ENCODE measurements around the gene ZFP3. TPM values are rescaled to one million over a fixed set of nuclear protein-coding genes. Genes with fewer than 3 reads are reported as not detected.
"Not testable (repeated sequence)": the region's sequence is repeated elsewhere in the genome, so short reads cannot be mapped to it uniquely, and the experiment has no call there.

Gene ZFP3
- total RNA-seq, 1 donor from 2014 or later: 0.21 TPM

DNA sequence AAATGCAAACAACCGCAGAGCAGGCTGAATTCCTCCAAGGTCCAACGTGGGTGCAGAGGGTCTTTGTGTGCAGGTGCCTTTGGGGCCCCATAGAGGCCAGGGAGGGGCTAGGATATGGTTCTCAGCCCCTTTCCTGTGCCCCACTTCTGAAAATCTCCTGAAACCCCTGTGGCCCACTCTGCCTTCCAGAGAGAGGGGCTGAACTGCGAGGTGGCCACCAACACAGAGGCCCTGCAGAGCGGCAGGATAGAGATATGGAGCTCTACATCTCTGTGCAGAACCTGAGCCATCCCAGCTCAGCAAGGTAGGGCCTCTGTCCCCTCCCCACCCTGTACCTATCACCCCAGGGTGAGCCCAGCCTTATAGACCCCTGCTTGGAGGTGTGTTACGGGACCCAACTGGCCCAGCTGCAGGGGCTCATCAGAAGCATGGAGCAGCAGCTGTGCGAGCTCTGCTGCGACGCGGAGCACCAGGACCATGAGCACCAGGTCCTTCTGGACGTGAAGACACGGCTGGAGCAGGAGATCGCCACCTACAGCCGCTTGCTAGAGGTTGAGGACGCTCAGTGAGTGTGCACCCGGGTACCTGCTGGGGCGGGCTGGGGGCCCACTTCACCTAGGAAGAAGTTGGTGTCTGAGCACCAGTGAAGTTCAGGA, 43.0 kb downstream of the ZFP3 start:
- DNase-seq (ENCODE audit: low spot score in 2 of 2): peak in 1 of 2 donors; percentile 34
- Histone ChIP-seq H3K27ac (no peak overlapping the region), H3K4me1 (peaks cover 0 to 7% of the 10 kb centered on the region in 2 donors), H3K36me3 (no peaks in the 10 kb centered on the region), H3K9me3 (no peaks in the 10 kb centered on the region), H3K27me3 (no peaks in the 10 kb centered on the region), H3K4me3 (no peak overlapping the region)
- TF ChIP-seq CTCF (IDR thresholded peaks at IDR 0.05): no peak
- intact Hi-C loops (cut with DNase I): no loop called here

GRCh38 chr17:5122056-5122455, 43.8 kb downstream of the ZFP3 start:
- H3K4me1 ChIP-seq; H3K36me3 ChIP-seq; H3K27ac ChIP-seq; H3K9me3 ChIP-seq; intact Hi-C loops (cut with DNase I); H3K27me3 ChIP-seq: not testable (repeated sequence)
- peak overlapping the region in 1 of 2 donors; percentile 62 for H3K4me3 ChIP-seq
- peak in 1 of 2 donors; percentile 53 for DNase-seq (ENCODE audit: low spot score in 2 of 2)

- DNase-seq (ENCODE audit: low spot score in 2 of 2): peak in 1 of 2 donors; percentile 62
- no peak overlapping the region for H3K27ac ChIP-seq
- TF ChIP-seq CTCF (IDR thresholded peaks at IDR 0.05): peak in 1 of 3 experiments; percentile 20
Measured at GRCh38 chr17:5122586-5123342, 44.5 kb downstream of the ZFP3 start.

GRCh38 chr17:5123343-5124124, 45.3 kb downstream of the ZFP3 start:
- Histone ChIP-seq H3K4me3 (peak overlapping the region; percentile 56 to 62), H3K36me3 (no peaks in the 10 kb centered on the region), H3K27me3 (no peaks in the 10 kb centered on the region), H3K27ac (no peak overlapping the region), H3K9me3 (no peaks in the 10 kb centered on the region), H3K4me1 (peaks cover 0 to 7% of the 10 kb centered on the region in 2 donors)
- TF ChIP-seq CTCF (IDR thresholded peaks at IDR 0.05): no peak
- intact Hi-C loops (cut with DNase I): no loop called here
- DNase-seq (ENCODE audit: low spot score in 2 of 2): peak in 1 of 2 donors; percentile 54

More at GRCh38 chr17:5122586-5123342, 44.5 kb downstream of the ZFP3 start:
- Histone ChIP-seq H3K9me3 (no peaks in the 10 kb centered on the region), H3K4me3 (peak overlapping the region; percentile 56 to 62), H3K36me3 (no peaks in the 10 kb centered on the region), H3K4me1 (peaks cover 0 to 7% of the 10 kb centered on the region in 2 donors), H3K27me3 (no peaks in the 10 kb centered on the region)
- intact Hi-C loops (cut with DNase I): no loop called here

DNA sequence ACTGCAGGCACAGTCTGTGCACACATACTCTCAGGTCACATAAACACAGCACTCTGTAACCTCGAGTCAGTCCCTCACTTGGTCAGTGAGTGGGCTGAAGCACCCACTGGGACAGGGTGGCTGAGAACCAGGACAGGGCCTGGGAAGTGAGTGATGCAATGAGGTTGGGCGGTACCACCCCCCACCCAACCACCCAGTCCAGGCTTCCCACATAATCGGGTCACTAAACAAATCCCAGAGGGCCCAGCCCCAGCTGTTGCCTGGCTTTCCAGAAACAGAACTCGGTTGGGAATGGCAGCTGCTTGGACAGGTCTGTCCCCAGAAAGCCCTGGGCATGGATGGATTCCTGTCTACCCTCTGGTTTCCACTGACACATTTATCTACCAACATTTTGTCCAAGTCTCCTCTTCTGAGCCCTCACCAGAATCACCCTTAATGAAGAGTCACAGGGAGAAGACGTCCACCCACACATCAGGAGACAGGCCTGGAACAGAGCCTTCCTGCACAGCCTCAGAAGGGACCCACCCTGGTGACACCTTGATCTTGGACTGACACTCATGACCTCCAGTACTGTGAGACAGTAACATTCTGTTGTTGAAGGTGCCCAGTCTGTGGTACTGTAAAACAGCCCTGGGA, 46.0 kb downstream of the ZFP3 start:
- H3K4me1 ChIP-seq; H3K9me3 ChIP-seq; H3K36me3 ChIP-seq; H3K27ac ChIP-seq; intact Hi-C loops (cut with DNase I); H3K4me3 ChIP-seq; H3K27me3 ChIP-seq: not testable (repeated sequence)
- peak in 1 of 2 donors; percentile 27 for DNase-seq (ENCODE audit: low spot score in 2 of 2)

- H3K36me3 ChIP-seq; H3K4me3 ChIP-seq; H3K27ac ChIP-seq; intact Hi-C loops (cut with DNase I); H3K4me1 ChIP-seq; DNase-seq (ENCODE audit: low spot score in 2 of 2); H3K9me3 ChIP-seq; H3K27me3 ChIP-seq: not testable (repeated sequence)
Measured at GRCh38 chr17:5124896-5125295, 46.6 kb downstream of the ZFP3 start.
